ENCODE measurements around the gene TNP2. TPM values are rescaled to one million over a fixed set of nuclear protein-coding genes. Genes with fewer than 3 reads are reported as not detected.

Gene TNP2
- total and polyA plus RNA-seq, 9 of the 15 experiments (the other 6 are each of a cell fraction or from before 2014, with no cell fraction given) = not detected

- TF ChIP-seq RCOR1 (IDR thresholded peaks at IDR 0.05; ENCODE audit: borderline replicate concordance in 1 of 2, low read depth in 2 of 2, low read length in 2 of 2) = peak in 1 of 2 experiments; percentile 72; a peak in 2 of 4 replicates
- peak; percentile 45 for TF ChIP-seq TAF1 (IDR thresholded peaks at IDR 0.05; ENCODE audit: control insufficient read depth, extremely low read depth, insufficient read depth, low read length, severe bottlenecking)
- TF ChIP-seq ZC3H4 (CRISPR knock-in tag; IDR thresholded peaks at IDR 0.05; ENCODE audit: borderline replicate concordance) = no peak; the same call in none of the 2 replicates
- no peak for TF ChIP-seq PHF20 (IDR thresholded peaks at IDR 0.05; ENCODE audit: partially characterized antibody)
- TF ChIP-seq HDAC1 (IDR thresholded peaks at IDR 0.05) = 0 out of 4 replicates have a peak, but pooled peaks of 1 of the 2 experiments have one; percentile 10
- TF ChIP-seq GTF2B (IDR thresholded peaks at IDR 0.05; ENCODE audit: extremely low read depth, insufficient read length) = no peak
- TF ChIP-seq ZFX (CRISPR knock-in tag; IDR thresholded peaks at IDR 0.05) = peak; percentile 87
- TF ChIP-seq GATAD2A (IDR thresholded peaks at IDR 0.05) = 0 out of 2 replicates have a peak, but pooled peaks have one; percentile 26
- no peak for TF ChIP-seq NFYB (IDR thresholded peaks at IDR 0.05; ENCODE audit: extremely low read depth, insufficient read length)
- peak; percentile 66; the same call in 1 of the 2 replicates for TF ChIP-seq ZBTB34 (CRISPR knock-in tag; IDR thresholded peaks at IDR 0.05)
- peak; percentile 92 for TF ChIP-seq ATF2 (CRISPR knock-in tag; IDR thresholded peaks at IDR 0.05)
- no peak for TF ChIP-seq PYGO2 (tag; IDR thresholded peaks at IDR 0.05)
- no peak for TF ChIP-seq MYNN (IDR thresholded peaks at IDR 0.05)
- TF ChIP-seq MYNN (CRISPR knock-in tag; IDR thresholded peaks at IDR 0.05) = no peak
- no peak for TF ChIP-seq ZSCAN32 (CRISPR knock-in tag; IDR thresholded peaks at IDR 0.05)
- no peak for TF ChIP-seq GATA2 (CRISPR knock-in tag; IDR thresholded peaks at IDR 0.05)
- TF ChIP-seq GABPB1 (CRISPR knock-in tag; IDR thresholded peaks at IDR 0.05) = peak; percentile 71
- TF ChIP-seq HMGN3 (IDR thresholded peaks at IDR 0.05; ENCODE audit: borderline replicate concordance, extremely low read depth, insufficient read length, low read depth, low read length) = peak; percentile 24
- no peak for TF ChIP-seq EGR1 (conservative IDR thresholded peaks at IDR 0.05)
- no peak for TF ChIP-seq FOS (IDR thresholded peaks at IDR 0.05; ENCODE audit: extremely low read depth, insufficient read length)
- TF ChIP-seq ZNF436 (CRISPR knock-in tag; IDR thresholded peaks at IDR 0.05) = no peak
- TF ChIP-seq ATF7 (IDR thresholded peaks at IDR 0.05) = peak; percentile 17
- no peak for TF ChIP-seq MCM2 (IDR thresholded peaks at IDR 0.05; ENCODE audit: low read depth)
- TF ChIP-seq ZNF239 (CRISPR knock-in tag; IDR thresholded peaks at IDR 0.05) = no peak
- no peak for TF ChIP-seq CBX2 (IDR thresholded peaks at IDR 0.05; ENCODE audit: insufficient read depth, low read length, poor library complexity, severe bottlenecking)
- TF ChIP-seq L3MBTL2 (IDR thresholded peaks at IDR 0.05) = peak; percentile 99
Measured at GRCh38 chr16:11254913-11255736, 14.0 kb downstream of the TNP2 start (continued).

Data from K562 (cell line).